GM23248 (cell line): Measurements from ENCODE around the gene ESYT2. TPM values are rescaled to one million over a fixed set of nuclear protein-coding genes. Genes with fewer than 3 reads are reported as not detected.
"Not testable (repeated sequence)": the region's sequence is repeated elsewhere in the genome, so short reads cannot be mapped to it uniquely, and the experiment has no call there.

Experiments used
- DNase-seq: peaks from one replicate; pipeline ENCODE4 v3.0.0-alpha.2; 2015
- H2AFZ ChIP-seq: fragments of 200-600 bp; sonication (generic); 2 replicates; pipeline ENCODE4 v1.6.1; 2016; ENCODE audit warnings: antibody characterized with exemption
- H3F3A ChIP-seq: fragments of 200-600 bp; sonication (generic); 2 replicates; pipeline ENCODE4 v1.6.1; 2016; ENCODE audit warnings: mild to moderate bottlenecking, antibody characterized with exemption, mixed run types; ENCODE audit not compliant: insufficient read depth
- H3K27ac ChIP-seq: fragments of 200-600 bp; sonication (generic); 2 replicates; pipeline ENCODE4 v1.5.1; 2016; ENCODE audit warnings: mild to moderate bottlenecking
- H3K27me3 ChIP-seq: fragments of 200-600 bp; sonication (generic); replicated peaks from 2 replicates; pipeline ENCODE4 v1.6.1; 2016; ENCODE audit warnings: mild to moderate bottlenecking; ENCODE audit not compliant: insufficient read depth
- H3K36me3 ChIP-seq: fragments of 200-600 bp; sonication (generic); 2 replicates; pipeline ENCODE4 v1.6.1; 2016; ENCODE audit warnings: low read depth, mild to moderate bottlenecking
- H3K4me1 ChIP-seq: fragments of 200-600 bp; sonication (generic); 2 replicates; pipeline ENCODE4 v1.6.1; 2016; ENCODE audit warnings: mild to moderate bottlenecking; ENCODE audit not compliant: insufficient read depth
- H3K4me2 ChIP-seq: fragments of 200-600 bp; sonication (generic); one replicate; pipeline ENCODE4 v1.6.1; 2016; ENCODE audit warnings: mild to moderate bottlenecking; ENCODE audit not compliant: unreplicated experiment
- H3K4me3 ChIP-seq: fragments of 200-600 bp; sonication (generic); 2 replicates; pipeline ENCODE4 v1.5.1; 2016; ENCODE audit warnings: mild to moderate bottlenecking
- H3K79me2 ChIP-seq: fragments of 200-600 bp; sonication (generic); 2 replicates; pipeline ENCODE4 v1.6.1; 2016; ENCODE audit warnings: mild to moderate bottlenecking; ENCODE audit not compliant: insufficient read depth
- H3K9ac ChIP-seq: fragments of 200-600 bp; sonication (generic); 2 replicates; pipeline ENCODE4 v1.6.1; 2016; ENCODE audit warnings: mild to moderate bottlenecking
- H3K9me2 ChIP-seq: fragments of 200-600 bp; sonication (generic); 2 replicates; pipeline ENCODE4 v1.6.1; 2016; ENCODE audit warnings: mixed run types, mild to moderate bottlenecking, moderate library complexity; ENCODE audit not compliant: insufficient read depth
- H3K9me3 ChIP-seq: fragments of 200-600 bp; sonication (generic); one replicate; pipeline ENCODE4 v1.6.1; 2017; ENCODE audit warnings: low read depth
- H4K20me1 ChIP-seq: fragments of 200-600 bp; sonication (generic); 2 replicates; pipeline ENCODE4 v1.6.0; 2016; ENCODE audit not compliant: insufficient read depth
- EZH2 ChIP-seq: fragments of 200-600 bp; sonication (generic); IDR thresholded peaks from 2 replicates; pipeline ENCODE4 v1.6.1; 2018; ENCODE audit warnings: antibody characterized with exemption, mild to moderate bottlenecking; ENCODE audit not compliant: insufficient read depth, poor library complexity, severe bottlenecking
- EZH2phosphoT487 ChIP-seq: fragments of 200-600 bp; sonication (generic); IDR thresholded peaks from 2 replicates; pipeline ENCODE4 v1.6.1; 2018; ENCODE audit warnings: antibody characterized with exemption, moderate library complexity, mild to moderate bottlenecking, low read depth; ENCODE audit not compliant: insufficient read depth
- WGBS, 2 experiments: methylation state at CpG; one replicate each; pipeline ENCODE4 v1.1.6; 2015 to 2017; ENCODE audit warnings: low lambda C conversion rate in 2 of 2, low coverage in 1 of 2; ENCODE audit errors: missing lambda C conversion rate in 2 of 2; 5-methylcytosine and 5-hydroxymethylcytosine counted together
- in situ Hi-C: fragments of 300-500 bp; cut with MboI; formaldehyde crosslinking; loops from 2 replicates; pipeline ENCODE4 v1.15.0; 2020
- polyA plus RNA-seq: library from polyadenylated mRNA; unstranded; fragments of >200 nt; fragmentation: Nextera tagmentation; extraction: Ambion mirVana; gene quantifications from 2 replicates; pipeline ENCODE4 v1.2.1, GENCODE V29; 2016
- total RNA-seq: library from RNA; depleted of rRNA; stranded (reverse); fragments of >200 nt; shearing (Covaris generic); gene quantifications from 2 replicates; pipeline ENCODE4 v1.2.3, GENCODE V29; 2014; rRNA removed

The ESYT2 gene
- total RNA-seq (118 and 129 TPM in 2 replicates), polyA plus RNA-seq (48.7 and 49.9 TPM in 2 replicates)

- H3K4me2 ChIP-seq: peak within 1 kb of the TSS; percentile 89
- no peaks in the 10 kb centered on the region for H3K9me3 ChIP-seq
- H3K36me3 ChIP-seq: no peaks in the 10 kb centered on the region
- in situ Hi-C loops: no loop called here
- H3K4me3 ChIP-seq: peak within 1 kb of the TSS; percentile 90
- peaks cover 41% of the 10 kb centered on the region for H3K79me2 ChIP-seq
- no peak for TF ChIP-seq EZH2phosphoT487
- 1% methylated on average over 35 to 62 of the region's 120 CpGs for WGBS, 2 experiments
- peak within 1 kb of the TSS; percentile 96 for H3K27ac ChIP-seq
- no peaks in the 10 kb centered on the region for H3K27me3 ChIP-seq
- peak within 1 kb of the TSS; percentile 69 for H2AFZ ChIP-seq
- 0 out of 2 replicates have a peak, but pooled peaks cover 9% of the 10 kb centered on the region for H3K4me1 ChIP-seq
- H3F3A ChIP-seq: peaks cover 21% of the 10 kb centered on the region
- H4K20me1 ChIP-seq: no peaks in the 10 kb centered on the region
- H3K9me2 ChIP-seq: no peaks in the 10 kb centered on the region
- peak; percentile 99 for DNase-seq
- peak within 1 kb of the TSS; percentile 92 for H3K9ac ChIP-seq
Observed at GRCh38 chr7:158829342-158830210, at the start of gene ESYT2. Gene ESYT2 (minus strand): TSS chr7:158829509. CDS start chr7:158829418, 91 bp downstream.

DNA sequence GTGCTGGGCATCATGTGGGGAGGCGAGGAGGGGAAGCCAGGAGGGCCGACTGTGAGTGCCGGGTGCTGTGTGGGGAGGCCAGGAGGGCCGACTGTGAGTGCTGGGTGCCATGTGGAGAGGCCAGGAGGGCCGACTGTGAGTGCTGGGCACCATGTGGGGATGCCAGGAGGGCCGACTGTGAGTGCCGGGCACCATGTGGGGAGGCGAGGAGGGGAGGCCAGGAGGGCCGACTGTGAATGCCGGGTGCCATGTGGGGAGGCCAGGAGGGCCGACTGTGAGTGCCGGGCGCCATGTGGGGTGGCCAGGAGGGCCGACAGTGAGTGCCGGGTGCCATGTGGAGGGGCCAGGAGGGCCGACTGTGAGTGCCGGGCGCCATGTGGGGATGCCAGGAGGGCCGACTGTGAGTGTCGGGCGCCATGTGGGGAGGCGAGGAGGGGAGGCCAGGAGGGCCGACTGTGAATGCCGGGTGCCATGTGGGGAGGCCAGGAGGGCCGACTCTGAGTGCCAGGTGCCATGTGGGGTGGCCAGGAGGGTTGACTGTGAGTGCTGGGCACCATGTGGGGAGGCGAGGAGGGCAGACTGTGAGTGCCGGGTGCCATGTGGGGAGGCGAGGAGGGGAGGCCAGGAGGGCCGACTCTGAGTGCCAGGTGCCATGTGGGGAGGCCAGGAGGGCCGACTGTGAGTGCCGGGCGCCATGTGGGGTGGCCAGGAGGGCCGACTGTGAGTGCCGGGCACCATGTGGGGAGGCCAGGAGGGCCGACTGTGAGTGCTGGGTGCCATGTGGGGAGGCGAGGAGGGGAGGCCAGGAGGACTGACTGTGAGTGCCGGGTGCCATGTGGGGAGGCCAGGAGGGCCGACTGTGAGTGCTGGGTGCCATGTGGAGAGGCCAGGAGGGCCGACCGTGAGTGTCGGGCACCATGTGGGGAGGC, 49.1 kb upstream of the ESYT2 start:
- H3F3A ChIP-seq, H3K27me3 ChIP-seq, H3K79me2 ChIP-seq, H3K9me3 ChIP-seq, in situ Hi-C loops, H3K4me2 ChIP-seq, H2AFZ ChIP-seq, H3K4me1 ChIP-seq, DNase-seq, H3K36me3 ChIP-seq, H3K4me3 ChIP-seq, H3K9me2 ChIP-seq, H3K27ac ChIP-seq, H3K9ac ChIP-seq, H4K20me1 ChIP-seq: not testable (repeated sequence)
- 89 to 90% methylated on average over 3 to 41 of the region's 41 CpGs for WGBS, 2 experiments

GRCh38 chr7:158876984-158877383, 47.7 kb upstream of the ESYT2 start:
- Histone ChIP-seq H3K4me2 (no peak overlapping the region), H3K9ac (no peak overlapping the region), H3K4me3 (no peak overlapping the region), H3K27ac (no peak overlapping the region), H3K36me3 (peaks cover 7% of the 10 kb centered on the region; the same call in 1 of the 2 replicates), H3K4me1 (no peaks in the 10 kb centered on the region), H4K20me1 (no peaks in the 10 kb centered on the region), H3K27me3 (no peaks in the 10 kb centered on the region), H3F3A (no peaks in the 10 kb centered on the region), H3K9me2 (no peaks in the 10 kb centered on the region), H3K9me3 (no peaks in the 10 kb centered on the region), H2AFZ (no peak overlapping the region), H3K79me2 (no peaks in the 10 kb centered on the region)
- DNase-seq: no peak
- WGBS, 2 experiments: 86 to 95% methylated on average over 9 to 23 of the region's 23 CpGs
- TF ChIP-seq EZH2phosphoT487: no peak
- TF ChIP-seq EZH2: no peak
- in situ Hi-C loops: no loop called here

DNA sequence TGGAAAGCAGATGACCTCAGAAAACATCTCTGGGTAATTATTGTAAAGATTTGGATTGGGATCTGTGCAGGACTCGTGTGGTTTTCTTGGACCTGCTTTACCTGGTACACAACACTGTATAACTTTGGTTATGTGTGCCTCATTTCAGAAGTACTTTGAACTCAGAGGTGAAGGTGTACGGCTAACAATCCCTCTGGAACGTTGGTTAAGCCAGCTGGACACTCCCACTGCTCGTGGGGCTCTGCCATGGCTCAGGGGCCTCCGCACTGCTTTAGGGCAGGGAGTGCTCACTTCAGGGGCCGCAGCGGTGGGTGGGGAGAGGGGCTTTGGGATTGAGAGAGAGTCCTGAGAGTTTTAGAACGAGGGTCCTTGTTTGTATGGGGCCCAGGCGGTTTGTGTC, 40.6 kb upstream of the ESYT2 start:
- in situ Hi-C loops: no loop called here
- Histone ChIP-seq H3F3A (no peaks in the 10 kb centered on the region), H3K9ac (no peak overlapping the region), H3K79me2 (peaks cover 46% of the 10 kb centered on the region), H3K27me3 (no peaks in the 10 kb centered on the region), H3K9me2 (no peaks in the 10 kb centered on the region), H3K27ac (no peak overlapping the region), H3K36me3 (no peaks in the 10 kb centered on the region; the same call in 1 of the 2 replicates), H3K4me3 (no peak overlapping the region), H2AFZ (no peak overlapping the region), H3K4me2 (no peak overlapping the region), H3K4me1 (no peaks in the 10 kb centered on the region), H4K20me1 (no peaks in the 10 kb centered on the region), H3K9me3 (no peaks in the 10 kb centered on the region)
- WGBS, 2 experiments: 97 to 98% methylated on average over 8 to 9 of the region's 9 CpGs
- no peak for DNase-seq
- TF ChIP-seq EZH2 (no peak), EZH2phosphoT487 (no peak)
